Mucosa of stomach (tissue), 1 donor: ENCODE measurements around the gene IL34.
"Not testable (repeated sequence)": the region's sequence is repeated elsewhere in the genome, so short reads cannot be mapped to it uniquely, and the experiment has no call there.

Experiments used
- H3K27me3 ChIP-seq: one replicate; pipeline ENCODE4 v1.7.0; 2013; ENCODE audit warnings: mild to moderate bottlenecking, low read length; ENCODE audit not compliant: control insufficient read depth, insufficient read depth
- H3K36me3 ChIP-seq: one replicate; pipeline ENCODE4 v1.7.0; 2013; ENCODE audit warnings: low read length; ENCODE audit not compliant: control insufficient read depth, insufficient read depth
- H3K4me1 ChIP-seq: one replicate; pipeline ENCODE4 v1.7.0; 2013; ENCODE audit warnings: mild to moderate bottlenecking, low read length; ENCODE audit not compliant: control insufficient read depth, insufficient read depth
- H3K4me3 ChIP-seq: one replicate; pipeline ENCODE4 v1.7.0; 2013; ENCODE audit warnings: low read length
- H3K9ac ChIP-seq: one replicate; pipeline ENCODE4 v1.7.0; 2013; ENCODE audit warnings: mild to moderate bottlenecking, low read length, moderate library complexity
- H3K9me3 ChIP-seq: one replicate; pipeline ENCODE4 v1.7.0; 2013; ENCODE audit warnings: mild to moderate bottlenecking, low read length, moderate library complexity; ENCODE audit not compliant: control insufficient read depth
- donor health status: Pancreatic carcinoma.

Gene IL34

GRCh38 chr16:70663524-70664324 lies 17.4 kb downstream of the IL34 start:
- Histone ChIP-seq H3K36me3 (no peaks in the 10 kb centered on the region), H3K9me3 (no peaks in the 10 kb centered on the region), H3K9ac (no peak overlapping the region)

GRCh38 chr16:70664325-70665112 lies 18.2 kb downstream of the IL34 start:
- no peaks in the 10 kb centered on the region for H3K27me3 ChIP-seq
- no peak overlapping the region for H3K4me3 ChIP-seq
- H3K9me3 ChIP-seq: no peaks in the 10 kb centered on the region
- H3K9ac ChIP-seq: no peak overlapping the region
- no peaks in the 10 kb centered on the region for H3K36me3 ChIP-seq
- no peaks in the 10 kb centered on the region for H3K4me1 ChIP-seq

More at GRCh38 chr16:70663524-70664324, 17.4 kb downstream of the IL34 start:
- Histone ChIP-seq H3K4me1 (no peaks in the 10 kb centered on the region), H3K4me3 (no peak overlapping the region), H3K27me3 (no peaks in the 10 kb centered on the region)

- no peaks in the 10 kb centered on the region for H3K9me3 ChIP-seq
- H3K27me3 ChIP-seq: no peaks in the 10 kb centered on the region
- H3K4me3 ChIP-seq: no peak overlapping the region
- no peaks in the 10 kb centered on the region for H3K4me1 ChIP-seq
- H3K9ac ChIP-seq: no peak overlapping the region
- no peaks in the 10 kb centered on the region for H3K36me3 ChIP-seq
Observed at GRCh38 chr16:70665113-70665694, 18.8 kb downstream of the IL34 start.

- Histone ChIP-seq H3K4me3 (no peak overlapping the region), H3K9me3 (no peaks in the 10 kb centered on the region), H3K4me1 (no peaks in the 10 kb centered on the region), H3K27me3 (no peaks in the 10 kb centered on the region), H3K9ac (no peak overlapping the region), H3K36me3 (no peaks in the 10 kb centered on the region)
Observed at GRCh38 chr16:70665806-70666735, 19.7 kb downstream of the IL34 start.

GRCh38 chr16:70670175-70670574 lies 23.8 kb downstream of the IL34 start:
- Histone ChIP-seq H3K4me1 (no peaks in the 10 kb centered on the region), H3K27me3 (no peaks in the 10 kb centered on the region), H3K36me3 (no peaks in the 10 kb centered on the region), H3K4me3 (no peak overlapping the region), H3K9me3 (no peaks in the 10 kb centered on the region), H3K9ac (no peak overlapping the region)

- not testable (repeated sequence) for H3K4me3 ChIP-seq, H3K9me3 ChIP-seq, H3K36me3 ChIP-seq, H3K27me3 ChIP-seq, H3K9ac ChIP-seq, H3K4me1 ChIP-seq
Observed at GRCh38 chr16:70670938-70671337, 24.6 kb downstream of the IL34 start.

GRCh38 chr16:70674221-70675014 lies 28.1 kb downstream of the IL34 start:
- Histone ChIP-seq H3K4me1 (no peaks in the 10 kb centered on the region), H3K9me3 (no peaks in the 10 kb centered on the region), H3K27me3 (no peaks in the 10 kb centered on the region), H3K9ac (no peak overlapping the region), H3K36me3 (no peaks in the 10 kb centered on the region), H3K4me3 (no peak overlapping the region)

GRCh38 chr16:70675851-70676513 lies 29.6 kb downstream of the IL34 start:
- Histone ChIP-seq H3K4me3 (no peak overlapping the region), H3K36me3 (no peaks in the 10 kb centered on the region), H3K4me1 (peaks cover under 1% of the 10 kb centered on the region), H3K9me3 (no peaks in the 10 kb centered on the region), H3K9ac (no peak overlapping the region), H3K27me3 (no peaks in the 10 kb centered on the region)

- H3K36me3 ChIP-seq: no peaks in the 10 kb centered on the region
- no peaks in the 10 kb centered on the region for H3K27me3 ChIP-seq
- no peaks in the 10 kb centered on the region for H3K9me3 ChIP-seq
- H3K4me1 ChIP-seq: peaks cover 9% of the 10 kb centered on the region
- H3K4me3 ChIP-seq: no peak overlapping the region
- no peak overlapping the region for H3K9ac ChIP-seq
Observed at GRCh38 chr16:70676675-70677498, 30.5 kb downstream of the IL34 start.

GRCh38 chr16:70677499-70678120 lies 31.3 kb downstream of the IL34 start:
- Histone ChIP-seq H3K4me3 (no peak overlapping the region), H3K36me3 (no peaks in the 10 kb centered on the region), H3K9me3 (no peaks in the 10 kb centered on the region), H3K9ac (no peak overlapping the region), H3K4me1 (peaks cover 17% of the 10 kb centered on the region), H3K27me3 (no peaks in the 10 kb centered on the region)
